PC-9 (cell line): Measurements from ENCODE around the gene GPX3. TPM values are rescaled to one million over a fixed set of nuclear protein-coding genes. Genes with fewer than 3 reads are reported as not detected.

Experiments
- BruUV-seq: library from RNA; stranded (reverse); fragments of 400-500 nt; replicated peaks from 2 replicates; lab custom pipeline; 2021; lab: Mats Ljungman, UMichigan
- CTCF ChIA-PET: fragments of 300-600 bp; sonication (Branson Sonifier 250); formaldehyde crosslinking; loops from one replicate; lab custom pipeline; 2022; ENCODE audit warnings: antibody characterized with exemption; lab: Charles Lee
- POLR2A ChIA-PET: fragments of 300-600 bp; sonication (Branson Sonifier 250); formaldehyde crosslinking; loops from one replicate; lab custom pipeline; 2022; ENCODE audit warnings: antibody characterized with exemption; ENCODE audit not compliant: unreplicated experiment; lab: Charles Lee
- DNase-seq, 2 experiments: peaks; one replicate each; pipeline versions ENCODE4 v3.0.0 to v3.0.0-alpha.2; 2015 to 2022; ENCODE audit warnings: mixed read lengths in 1 of 2
- H2AFZ ChIP-seq: fragments of 200-600 bp; sonication (generic); 2 replicates; pipeline ENCODE4 v1.8.1; 2017; ENCODE audit warnings: antibody characterized with exemption
- H3F3A ChIP-seq: fragments of 200-600 bp; sonication (generic); 2 replicates; pipeline ENCODE4 v1.8.1; 2017; ENCODE audit warnings: antibody characterized with exemption, mild to moderate bottlenecking, low read depth; ENCODE audit not compliant: insufficient read depth
- H3K27ac ChIP-seq: fragments of 200-600 bp; sonication (generic); 2 replicates; pipeline ENCODE4 v1.6.1; 2016; ENCODE audit warnings: mixed run types
- H3K27me3 ChIP-seq: fragments of 200-600 bp; sonication (generic); 2 replicates; pipeline ENCODE4 v1.6.1; 2016; ENCODE audit warnings: low read depth, mixed run types; ENCODE audit not compliant: insufficient read depth
- H3K36me3 ChIP-seq: fragments of 200-600 bp; sonication (generic); 2 replicates; pipeline ENCODE4 v1.6.1; 2016; ENCODE audit warnings: low read depth, mixed run types
- H3K4me1 ChIP-seq: fragments of 200-600 bp; sonication (generic); replicated peaks from 2 replicates; pipeline ENCODE4 v1.6.1; 2016; ENCODE audit warnings: mixed run types; ENCODE audit not compliant: insufficient read depth
- H3K4me2 ChIP-seq: fragments of 200-600 bp; sonication (generic); 2 replicates; pipeline ENCODE4 v1.6.1; 2017; ENCODE audit warnings: mixed run types
- H3K4me3 ChIP-seq: fragments of 200-600 bp; sonication (generic); 2 replicates; pipeline ENCODE4 v1.6.1; 2016; ENCODE audit warnings: mixed run types
- H3K79me2 ChIP-seq: fragments of 200-600 bp; sonication (generic); 2 replicates; pipeline ENCODE4 v1.6.1; 2017; ENCODE audit warnings: low read depth, mixed run types
- H3K9me2 ChIP-seq: fragments of 200-600 bp; sonication (generic); 2 replicates; pipeline ENCODE4 v1.8.1; 2017; ENCODE audit warnings: mild to moderate bottlenecking; ENCODE audit not compliant: insufficient read depth
- H3K9me3 ChIP-seq: fragments of 200-600 bp; sonication (generic); 2 replicates; pipeline ENCODE4 v1.8.1; 2016; ENCODE audit warnings: low read depth; ENCODE audit not compliant: insufficient read depth
- H4K20me1 ChIP-seq: fragments of 200-600 bp; sonication (generic); 2 replicates; pipeline ENCODE4 v1.8.1; 2017; ENCODE audit not compliant: insufficient read depth
- CTCF ChIP-seq: fragments of 200-600 bp; sonication (generic); conservative IDR thresholded peaks from 2 replicates; pipeline ENCODE4 v1.6.1; 2017; ENCODE audit warnings: mixed run types, antibody characterized with exemption, mild to moderate bottlenecking, moderate library complexity
- EZH2 ChIP-seq: fragments of 200-600 bp; sonication (generic); IDR thresholded peaks from 2 replicates; pipeline ENCODE4 v1.8.0; 2017; ENCODE audit warnings: antibody characterized with exemption, low read depth
- intact Hi-C: fragments of 100-400 bp; cut with micrococcal nuclease; formaldehyde crosslinking; loops from one replicate; pipeline ENCODE4 v1.10.0; 2022; ENCODE audit not compliant: unreplicated experiment
- total RNA-seq: library from RNA; stranded (reverse); gene quantifications from 2 replicates; pipeline ENCODE4 v1.2.3, GENCODE V29; 2021

The GPX3 gene
- total RNA-seq, 1 experiment from 2014 or later, result 93.2 TPM

GRCh38 chr5:151072630-151073025, 52.2 kb downstream of the GPX3 start:
- Histone ChIP-seq H2AFZ (no peak overlapping the region), H3K4me2 (peak overlapping the region; percentile 47), H3K79me2 (peaks cover 91% of the 10 kb centered on the region), H3K4me3 (no peak overlapping the region), H3K4me1 (peaks cover 57% of the 10 kb centered on the region), H3K9me3 (no peaks in the 10 kb centered on the region), H3F3A (peaks cover 46% of the 10 kb centered on the region), H3K36me3 (peaks cover 7% of the 10 kb centered on the region), H4K20me1 (no peaks in the 10 kb centered on the region), H3K27ac (peak overlapping the region; percentile 94), H3K9me2 (no peaks in the 10 kb centered on the region), H3K27me3 (no peaks in the 10 kb centered on the region)
- POLR2A ChIA-PET, result interaction anchor here (0.6 kb wide), 1 partner anchor 94 kb away, joined by 3 read pairs; no protein-coding TSS in a partner anchor
- intact Hi-C loops, result loop anchor here (1.0 to 10.0 kb wide), 5 partner anchors 9 to 598 kb away; no protein-coding TSS in a partner anchor
- CTCF ChIA-PET, result no interaction called here
- peak; percentile 73 to 97 for DNase-seq
- no peak for TF ChIP-seq CTCF
- no peak for TF ChIP-seq EZH2
- BruUV-seq, result no TSS peak

- H3K27me3 ChIP-seq, result no peaks in the 10 kb centered on the region
- no peak overlapping the region for H2AFZ ChIP-seq
- H3F3A ChIP-seq, result peaks cover 46% of the 10 kb centered on the region
- intact Hi-C loops, result loop anchor here (2.0 to 10.0 kb wide), 2 partner anchors 18 to 598 kb away; no protein-coding TSS in a partner anchor
- H3K9me3 ChIP-seq, result no peaks in the 10 kb centered on the region
- no peak overlapping the region for H3K4me3 ChIP-seq
- no peaks in the 10 kb centered on the region for H4K20me1 ChIP-seq
- H3K79me2 ChIP-seq, result peaks cover 91% of the 10 kb centered on the region
- BruUV-seq, result no TSS peak
- ChIA-PET CTCF (no interaction called here), POLR2A (no interaction called here)
- peaks cover 13% of the 10 kb centered on the region for H3K36me3 ChIP-seq
- DNase-seq, result no peak
- peaks cover 63% of the 10 kb centered on the region for H3K4me1 ChIP-seq
- TF ChIP-seq EZH2 (no peak), CTCF (no peak)
- no peaks in the 10 kb centered on the region for H3K9me2 ChIP-seq
- peak overlapping the region; percentile 94 for H3K27ac ChIP-seq
- H3K4me2 ChIP-seq, result no peak overlapping the region
These were observed 52.9 kb downstream of the GPX3 start for GRCh38 chr5:151073280-151073679.

GRCh38 chr5:151074557-151074956, 54.2 kb downstream of the GPX3 start:
- BruUV-seq, result no TSS peak
- H3K36me3 ChIP-seq, result peaks cover 14% of the 10 kb centered on the region
- POLR2A ChIA-PET, result no interaction called here
- H3K27me3 ChIP-seq, result no peaks in the 10 kb centered on the region
- no peak overlapping the region for H3K4me2 ChIP-seq
- intact Hi-C loops, result loop anchor here (10.0 kb wide), 1 partner anchor 600 kb away; no protein-coding TSS in a partner anchor
- peaks cover 76% of the 10 kb centered on the region for H3K4me1 ChIP-seq
- TF ChIP-seq EZH2 (no peak), CTCF (no peak)
- CTCF ChIA-PET, result no interaction called here
- no peaks in the 10 kb centered on the region for H3K9me3 ChIP-seq
- DNase-seq, result no peak
- H4K20me1 ChIP-seq, result no peaks in the 10 kb centered on the region
- no peak overlapping the region for H3K4me3 ChIP-seq
- H3K79me2 ChIP-seq, result peaks cover 91% of the 10 kb centered on the region
- H3F3A ChIP-seq, result peaks cover 49% of the 10 kb centered on the region
- peak overlapping the region; percentile 94 for H3K27ac ChIP-seq
- no peak overlapping the region for H2AFZ ChIP-seq
- H3K9me2 ChIP-seq, result no peaks in the 10 kb centered on the region
